HepG2 (cell line): ENCODE results near the gene FOSB. TPM values are rescaled to one million over a fixed set of nuclear protein-coding genes. Genes with fewer than 3 reads are reported as not detected.

Experiments used
- ATAC-seq: fragments of 200-7000 bp; cut with Tn5 transposase; 3 replicates; pipeline ENCODE4 v1.9.1; 2020; ENCODE audit warnings: mild to moderate bottlenecking, moderate library complexity
- BruUV-seq: library from RNA; stranded (reverse); fragments of 400-500 nt; replicated peaks from 2 replicates; lab custom pipeline; 2021; lab: Mats Ljungman, UMichigan
- CTCF ChIA-PET: fragments of 300-600 bp; formaldehyde crosslinking; extraction: SDS; loops from one replicate; lab custom pipeline; 2021; ENCODE audit warnings: low total read pairs, inconsistent platforms, low intra/inter-chr PET ratio; lab: Yijun Ruan, JAX
- POLR2A ChIA-PET: fragments of 350-600 bp; sonication (Branson Sonifier 250); formaldehyde crosslinking; loops from one replicate; lab custom pipeline; 2020; ENCODE audit warnings: antibody characterized with exemption, inconsistent platforms; lab: Yijun Ruan, JAX
- DNase-seq: peaks from one replicate; pipeline ENCODE4 v3.0.0-alpha.2; 2015; ENCODE audit warnings: low spot score
- FAIRE-seq: peaks from 3 replicates; lab custom pipeline; 2011; peaks lifted over from hg19 to GRCh38; lab: Jason Lieb, UNC
- H2AFZ ChIP-seq: one replicate; pipeline ENCODE4 v1.6.1; 2011; ENCODE audit warnings: low read length, inconsistent platforms
- H3K27ac ChIP-seq: fragments of 300-600 bp; 3 replicates; pipeline ENCODE4 v1.8.0; 2011; ENCODE audit warnings: mixed run types, mild to moderate bottlenecking, mixed read lengths, low read length, inconsistent platforms; ENCODE audit not compliant: insufficient read depth; ENCODE audit errors: extremely low read length
- H3K27me3 ChIP-seq, 2 experiments: fragments of 200-600 bp in 1 of 2; 2 replicates in 1 of 2; 3 replicates in 1 of 2; pipeline versions ENCODE4 v1.6.0 to v1.8.0; 2011; ENCODE audit warnings: low read length in 2 of 2, mild to moderate bottlenecking in 2 of 2, moderate library complexity in 2 of 2, inconsistent platforms in 1 of 2; ENCODE audit not compliant: insufficient read depth in 2 of 2, control insufficient read depth in 1 of 2
- H3K36me3 ChIP-seq, 2 experiments: fragments of 200-600 bp in 1 of 2; replicated peaks in 1 of 2; 2 replicates in 1 of 2; 3 replicates in 1 of 2; pipeline versions ENCODE4 v1.5.1 to v1.8.0; 2011; ENCODE audit warnings: low read length in 2 of 2, inconsistent platforms in 1 of 2; ENCODE audit not compliant: insufficient read depth in 2 of 2, control insufficient read depth in 1 of 2
- H3K4me1 ChIP-seq: 2 replicates; pipeline ENCODE4 v1.5.1; 2012; ENCODE audit warnings: low read length, inconsistent platforms; ENCODE audit not compliant: insufficient read depth
- H3K4me2 ChIP-seq: 2 replicates; pipeline ENCODE4 v1.6.0; 2011; ENCODE audit warnings: low read depth, low read length, inconsistent platforms
- H3K4me3 ChIP-seq, 3 experiments: fragments of 200-600 bp in 1 of 3; sonication (generic), shearing (Covaris generic) in 1 of 3; replicated peaks in 1 of 3; 2 replicates each; pipeline ENCODE4 v1.5.1; 2011 to 2016; ENCODE audit warnings: low read length in 3 of 3, inconsistent platforms in 2 of 3, low read depth in 2 of 3, mild to moderate bottlenecking in 2 of 3, control low read depth in 1 of 3, mixed read lengths in 1 of 3; ENCODE audit not compliant: insufficient read depth in 1 of 3
- H3K79me2 ChIP-seq: one replicate; pipeline ENCODE4 v1.6.1; 2011; ENCODE audit warnings: low read length, inconsistent platforms; ENCODE audit not compliant: insufficient read depth
- H3K9ac ChIP-seq: 2 replicates; pipeline ENCODE4 v1.6.0; 2011; ENCODE audit warnings: mild to moderate bottlenecking, low read depth, low read length, inconsistent platforms; ENCODE audit not compliant: insufficient read depth
- H3K9me3 ChIP-seq: 2 replicates; pipeline ENCODE4 v1.5.1; 2012; ENCODE audit warnings: mild to moderate bottlenecking, low read length
- H4K20me1 ChIP-seq: 2 replicates; pipeline ENCODE4 v1.6.0; 2011; ENCODE audit warnings: inconsistent platforms, mild to moderate bottlenecking, low read length, moderate library complexity; ENCODE audit not compliant: insufficient read depth
- ESRRA ChIP-seq: sonication (generic); formaldehyde crosslinking; IDR thresholded peaks from 2 replicates; pipeline ENCODE4 v1.5.1; 2020; ENCODE audit warnings: mild to moderate bottlenecking, low read depth, missing genetic modification reagents
- HMGXB3 ChIP-seq: sonication (generic); formaldehyde crosslinking; IDR thresholded peaks from 2 replicates; pipeline ENCODE4 v1.4.0; 2020; ENCODE audit warnings: missing genetic modification reagents, borderline replicate concordance
- SAP130 ChIP-seq: IDR thresholded peaks from 2 replicates; pipeline ENCODE4 v1.6.1; 2016; ENCODE audit warnings: low read depth
- SMAD1 ChIP-seq: sonication (generic); formaldehyde crosslinking; IDR thresholded peaks from 2 replicates; pipeline ENCODE4 v1.4.0; 2020; ENCODE audit warnings: missing genetic modification reagents, low read depth, mild to moderate bottlenecking, borderline replicate concordance
- ZFP36 ChIP-seq: fragments of 150-350 bp; IDR thresholded peaks from 2 replicates; pipeline ENCODE4 v1.6.1; 2018; ENCODE audit warnings: borderline replicate concordance, low read length, low read depth; ENCODE audit not compliant: partially characterized antibody
- ZMYM3 ChIP-seq: sonication (generic); formaldehyde crosslinking; IDR thresholded peaks from 2 replicates; pipeline ENCODE4 v1.5.1; 2020; ENCODE audit warnings: mild to moderate bottlenecking, missing genetic modification reagents
- ZNF749 ChIP-seq: sonication (generic); formaldehyde crosslinking; IDR thresholded peaks from 2 replicates; pipeline ENCODE4 v1.8.0; 2022; ENCODE audit warnings: mild to moderate bottlenecking, missing genetic modification reagents, moderate library complexity, borderline replicate concordance
- WGBS: methylation state at CpG from one replicate; pipeline ENCODE4 v1.1.6; 2017; ENCODE audit warnings: low lambda C conversion rate; 5-methylcytosine and 5-hydroxymethylcytosine counted together
- in situ Hi-C: cut with HindIII; loops from 2 replicates; pipeline ENCODE4 v1.10.0; 2017; ENCODE audit warnings: low pct_unique_long_range_greater_than_20kb; ENCODE audit not compliant: extremely low pct_ligation_motif_present
- intact Hi-C: fragments of 100-400 bp; cut with micrococcal nuclease; formaldehyde crosslinking; loops from one replicate; pipeline ENCODE4 v1.10.0; 2022; ENCODE audit not compliant: unreplicated experiment
- polyA plus RNA-seq, 8 experiments: library from polyadenylated mRNA; depleted of rRNA in 3 of 8; stranded (reverse) in 7 of 8; unstranded in 1 of 8; fragments of >200 nt; fragmentation: Illumina TruSeq in 4 of 8; extraction: Trizol in 4 of 8; gene quantifications; 2 replicates each; pipeline versions ENCODE4 v1.2.1 to v1.2.3, GENCODE V29; 2011 to 2016; ENCODE audit warnings: low read depth in 4 of 8, missing spikeins in 1 of 8, mixed read lengths in 1 of 8; ENCODE audit not compliant: insufficient read depth in 1 of 8
- total RNA-seq, 5 experiments: library from RNA; depleted of rRNA; stranded (reverse); fragments of >200 nt; fragmentation: Illumina TruSeq; extraction: Trizol; gene quantifications; 2 replicates each; pipeline ENCODE4 v1.2.3, GENCODE V29; 2016; ENCODE audit warnings: low read depth in 1 of 5

Gene FOSB
- total and polyA plus RNA-seq, 2 of the 13 experiments (the other 11 are each of a cell fraction or from before 2014, with no cell fraction given), result 2.8 to 6.0 TPM

- Histone ChIP-seq H3K4me1 (peaks cover 61% of the 10 kb centered on the region), H3K79me2 (no peaks in the 10 kb centered on the region), H3K9me3 (no peaks in the 10 kb centered on the region), H4K20me1 (no peaks in the 10 kb centered on the region), H3K27me3 (peaks cover 0 to 7% of the 10 kb centered on the region in 2 experiments; a peak in 1 of 5 replicates), H3K27ac (no peak overlapping the region), H3K36me3 (no peaks in the 10 kb centered on the region), H3K4me3 (no peak overlapping the region), H3K9ac (no peak overlapping the region), H2AFZ (no peak overlapping the region), H3K4me2 (no peak overlapping the region; the same call in 1 of the 2 replicates)
- FAIRE-seq (no peak), DNase-seq (no peak), ATAC-seq (no peak)
- CTCF ChIA-PET, result no interaction called here
- in situ Hi-C loops, result no loop called here
- no TSS peak for BruUV-seq
- POLR2A ChIA-PET, result interaction anchor here (1.5 kb wide), 1 partner anchor 12 kb away, joined by 5 read pairs; no protein-coding TSS in a partner anchor
- TF ChIP-seq ESRRA (CRISPR knock-in tag) (no peak), ZFP36 (peak; percentile 87), ZMYM3 (0 out of 2 replicates have a peak, but pooled peaks have one; percentile 20)
- intact Hi-C loops, result no loop called here
Observed at GRCh38 chr19:45457776-45458175, 10.0 kb upstream of the FOSB start.

- DNase-seq, result no peak
- POLR2A ChIA-PET, result no interaction called here
- Histone ChIP-seq H3K79me2 (no peaks in the 10 kb centered on the region), H3K4me2 (peak overlapping the region; percentile 6; the same call in 1 of the 2 replicates), H3K9me3 (no peaks in the 10 kb centered on the region), H3K27ac (no peak overlapping the region), H3K9ac (no peak overlapping the region), H3K36me3 (no peaks in the 10 kb centered on the region), H3K27me3 (peaks cover 0 to 7% of the 10 kb centered on the region in 2 experiments; a peak in 1 of 5 replicates), H3K4me3 (no peak overlapping the region), H4K20me1 (no peaks in the 10 kb centered on the region), H2AFZ (no peak overlapping the region), H3K4me1 (peaks cover 39% of the 10 kb centered on the region)
- CTCF ChIA-PET, result no interaction called here
- in situ Hi-C loops, result no loop called here
- FAIRE-seq, result no peak
- ATAC-seq, result no peak; the same call in 2 of the 3 replicates
- 3% methylated on average over 5 of the region's 8 CpGs for WGBS
- intact Hi-C loops, result no loop called here
- BruUV-seq, result no TSS peak
- TF ChIP-seq HMGXB3 (CRISPR knock-in tag), result no peak
- no peak for TF ChIP-seq SMAD1
- TF ChIP-seq ZNF749 (CRISPR knock-in tag), result no peak
- TF ChIP-seq ZFP36, result peak; percentile 22
- TF ChIP-seq SAP130 (CRISPR knock-in tag), result no peak
Observed at GRCh38 chr19:45460807-45461347, 6.9 kb upstream of the FOSB start.
